ENCODE results near the gene S100PBP.

- TF ChIP-seq POLR2AphosphoS5 (IDR thresholded peaks at IDR 0.05) (no peak), CTCF (IDR thresholded peaks at IDR 0.05) (no peak)
Measured at GRCh38 chr1:32773764-32774463, 43.5 kb upstream of the S100PBP start.
